HG03196 (cell line): ENCODE results near the gene RDH16.

Source experiments
- ATAC-seq: cut with Tn5 transposase; IDR thresholded peaks from one replicate; pipeline ENCODE4 v1.9.1; 2021; ENCODE audit not compliant: unreplicated experiment

The RDH16 gene, protein sequence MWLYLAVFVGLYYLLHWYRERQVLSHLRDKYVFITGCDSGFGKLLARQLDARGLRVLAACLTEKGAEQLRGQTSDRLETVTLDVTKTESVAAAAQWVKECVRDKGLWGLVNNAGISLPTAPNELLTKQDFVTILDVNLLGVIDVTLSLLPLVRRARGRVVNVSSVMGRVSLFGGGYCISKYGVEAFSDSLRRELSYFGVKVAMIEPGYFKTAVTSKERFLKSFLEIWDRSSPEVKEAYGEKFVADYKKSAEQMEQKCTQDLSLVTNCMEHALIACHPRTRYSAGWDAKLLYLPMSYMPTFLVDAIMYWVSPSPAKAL

DNA sequence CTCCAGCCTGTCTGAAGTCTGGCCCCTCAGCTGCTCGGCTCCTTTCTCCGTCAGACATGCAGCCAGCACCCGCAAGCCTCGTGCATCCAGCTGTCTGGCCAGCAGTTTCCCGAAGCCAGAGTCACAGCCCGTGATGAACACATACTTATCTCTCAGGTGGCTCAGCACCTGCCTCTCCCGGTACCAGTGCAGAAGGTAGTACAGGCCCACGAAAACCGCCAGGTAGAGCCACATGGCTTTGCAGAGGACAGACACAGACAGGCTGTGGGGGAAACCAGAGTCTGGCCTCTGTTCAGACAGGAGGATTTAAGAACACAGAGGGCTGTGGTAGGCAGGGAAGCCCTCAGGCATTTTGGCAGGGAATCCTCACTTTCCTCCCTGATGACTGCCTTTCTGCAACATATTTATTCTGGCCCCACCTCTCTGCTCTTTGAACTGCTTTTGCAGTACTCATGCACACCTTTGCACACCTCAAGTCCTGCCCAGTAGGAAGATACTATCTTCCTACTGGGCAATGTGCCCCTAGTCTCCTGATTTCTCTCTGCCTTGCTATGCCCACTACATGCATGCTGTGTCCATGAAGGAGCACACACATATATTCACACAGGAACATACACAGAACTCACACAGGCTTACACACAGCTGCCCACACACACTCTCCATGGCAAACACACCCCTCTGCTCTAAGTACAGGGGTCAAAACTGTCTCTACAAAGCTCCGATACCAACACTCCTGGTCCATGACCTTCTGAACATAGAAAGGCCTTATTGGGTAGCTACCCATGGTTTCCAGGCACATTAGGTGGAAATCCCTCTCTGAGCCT lies at the start of gene RDH16:
Gene RDH16 (minus strand): TSS at position 380 of the 824 bp plus-strand sequence. CDS start 146 bp downstream, at position 234.
- ATAC-seq, result no peak

DNA sequence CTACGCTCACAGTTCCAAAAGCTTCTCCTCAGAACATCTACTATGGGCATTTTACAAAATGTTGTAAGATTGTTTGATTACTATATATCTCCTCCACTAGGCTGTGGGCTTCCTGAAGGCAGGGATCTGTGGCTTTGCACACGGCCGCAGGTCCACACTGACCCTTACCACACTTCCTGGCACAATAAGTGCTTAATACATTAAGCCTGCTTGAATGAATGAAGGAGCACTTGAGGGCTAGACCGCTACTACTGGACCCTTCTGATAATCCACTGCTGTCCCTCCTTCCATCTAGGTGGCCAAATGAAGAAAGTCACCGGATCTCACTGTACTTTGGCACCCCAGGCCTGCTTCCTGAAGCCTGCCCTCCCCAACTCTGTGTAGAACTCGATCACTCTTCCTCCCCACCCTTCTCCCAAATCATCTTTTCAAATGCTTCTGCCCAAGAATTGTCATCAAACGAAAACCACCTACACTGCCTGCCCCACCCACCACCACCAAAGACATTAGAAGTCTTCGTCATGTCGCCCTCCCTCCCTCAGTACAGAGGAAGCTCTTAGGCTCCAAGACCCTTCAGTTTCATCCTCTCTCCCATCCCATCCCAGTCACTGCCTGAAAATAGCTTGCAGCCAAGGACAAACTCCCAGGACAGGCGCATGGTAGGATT lies 49.5 kb upstream of the RDH16 start:
- ATAC-seq, result no peak

- peak; percentile 49 for ATAC-seq
Measured at GRCh38 chr12:57005980-57006808, 48.8 kb upstream of the RDH16 start, which contains the start of gene ZBTB39. Gene ZBTB39, minus strand, starts transcription at chr12:57006546. Its CDS starts 1,629 bp downstream, at chr12:57004917.

DNA sequence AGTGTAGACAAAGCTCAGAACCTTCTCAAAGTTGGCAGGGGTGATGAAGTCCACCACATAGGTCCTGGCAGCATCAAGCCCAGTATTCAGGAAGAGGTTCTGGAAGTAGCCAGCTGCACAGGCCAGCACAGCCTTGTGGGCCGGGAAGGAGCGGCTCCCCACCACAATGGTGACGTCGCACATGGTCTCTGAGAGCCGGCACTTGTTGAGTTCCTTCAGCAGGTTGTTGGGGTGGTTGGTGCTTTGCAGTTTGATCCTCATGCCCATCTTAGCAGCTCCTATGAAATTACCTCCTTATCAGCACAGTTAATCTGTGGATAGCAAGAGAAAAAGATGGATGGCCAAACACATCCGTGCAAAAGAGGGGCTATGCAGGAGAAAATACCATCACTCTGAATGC lies 47.2 kb upstream of the RDH16 start:
- no peak for ATAC-seq

- ATAC-seq, result no peak
Measured at GRCh38 chr12:57003395-57003794, 46.0 kb upstream of the RDH16 start.

GRCh38 chr12:57001448-57001906 lies 44.1 kb upstream of the RDH16 start:
- no peak for ATAC-seq

DNA sequence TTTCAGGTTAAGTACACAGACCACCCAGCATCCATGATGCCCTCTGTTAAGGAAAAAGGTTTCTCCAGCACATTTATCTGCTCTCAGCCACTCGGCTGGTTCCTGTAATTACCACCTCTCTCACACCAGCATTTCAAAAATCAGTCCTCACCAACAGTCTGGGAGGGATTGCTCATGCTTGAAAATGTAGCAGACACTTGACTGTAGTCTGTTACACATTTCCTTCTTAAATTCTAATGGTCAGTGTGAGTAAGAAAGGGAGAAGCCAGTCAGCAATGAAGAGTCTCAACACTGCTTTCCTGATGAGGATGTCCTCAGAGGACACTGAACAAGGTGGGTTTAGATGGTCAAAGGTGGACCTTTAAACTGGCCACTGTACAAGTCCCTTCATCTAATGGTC lies 43.0 kb upstream of the RDH16 start:
- ATAC-seq, result no peak

- no peak for ATAC-seq
Measured at GRCh38 chr12:56999456-56999855, 42.0 kb upstream of the RDH16 start.

GRCh38 chr12:56998981-56999380 lies 41.6 kb upstream of the RDH16 start:
- peak; percentile 74 for ATAC-seq

GRCh38 chr12:56998316-56998715 lies 40.9 kb upstream of the RDH16 start:
- ATAC-seq, result no peak

DNA sequence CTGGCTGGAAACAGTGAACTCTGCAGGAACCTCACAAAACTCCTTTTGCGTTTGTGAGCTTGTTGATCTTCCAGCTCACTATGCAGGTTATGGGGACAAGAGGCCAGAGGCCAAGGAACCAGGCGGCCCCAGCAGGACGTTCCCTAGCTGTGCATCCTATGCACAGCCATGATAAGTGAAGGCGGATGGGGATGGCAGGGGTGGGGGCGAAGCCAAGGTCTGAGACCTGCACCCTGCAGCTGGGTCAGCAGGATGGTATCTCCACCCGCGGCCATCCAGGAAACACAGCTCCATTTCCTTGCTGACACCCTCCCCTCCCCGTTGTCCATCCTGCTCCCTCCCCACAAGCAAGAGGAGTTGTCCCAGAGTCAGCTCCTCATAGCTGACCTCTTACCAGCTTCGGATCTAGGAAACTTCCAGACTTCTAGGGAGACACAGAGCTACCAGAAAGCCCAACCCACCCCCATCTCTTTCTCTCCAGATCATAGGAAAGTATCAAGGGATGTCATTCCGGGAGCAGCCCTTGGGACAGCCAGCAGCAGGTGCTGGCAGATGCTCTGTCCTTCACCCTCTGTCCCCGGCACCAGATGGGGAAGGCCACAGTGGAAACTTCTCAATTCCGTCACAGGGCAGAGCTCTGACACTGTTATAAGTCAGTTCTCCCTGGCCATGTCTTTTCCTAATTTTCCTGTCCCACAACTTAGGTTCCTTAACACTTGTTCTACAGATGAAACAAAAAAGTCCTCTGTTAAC lies 39.6 kb upstream of the RDH16 start:
- no peak for ATAC-seq

- no peak for ATAC-seq
Measured at GRCh38 chr12:56995930-56996496, 38.6 kb upstream of the RDH16 start.

DNA sequence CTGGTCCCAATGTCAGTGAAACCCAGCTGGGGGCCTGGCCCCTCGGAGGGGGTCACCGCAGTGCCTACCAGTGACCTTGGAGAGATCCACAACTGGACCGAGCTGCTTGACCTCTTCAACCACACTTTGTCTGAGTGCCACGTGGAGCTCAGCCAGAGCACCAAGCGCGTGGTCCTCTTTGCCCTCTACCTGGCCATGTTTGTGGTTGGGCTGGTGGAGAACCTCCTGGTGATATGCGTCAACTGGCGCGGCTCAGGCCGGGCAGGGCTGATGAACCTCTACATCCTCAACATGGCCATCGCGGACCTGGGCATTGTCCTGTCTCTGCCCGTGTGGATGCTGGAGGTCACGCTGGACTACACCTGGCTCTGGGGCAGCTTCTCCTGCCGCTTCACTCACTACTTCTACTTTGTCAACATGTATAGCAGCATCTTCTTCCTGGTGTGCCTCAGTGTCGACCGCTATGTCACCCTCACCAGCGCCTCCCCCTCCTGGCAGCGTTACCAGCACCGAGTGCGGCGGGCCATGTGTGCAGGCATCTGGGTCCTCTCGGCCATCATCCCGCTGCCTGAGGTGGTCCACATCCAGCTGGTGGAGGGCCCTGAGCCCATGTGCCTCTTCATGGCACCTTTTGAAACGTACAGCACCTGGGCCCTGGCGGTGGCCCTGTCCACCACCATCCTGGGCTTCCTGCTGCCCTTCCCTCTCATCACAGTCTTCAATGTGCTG lies 38.0 kb upstream of the RDH16 start:
- no peak for ATAC-seq

DNA sequence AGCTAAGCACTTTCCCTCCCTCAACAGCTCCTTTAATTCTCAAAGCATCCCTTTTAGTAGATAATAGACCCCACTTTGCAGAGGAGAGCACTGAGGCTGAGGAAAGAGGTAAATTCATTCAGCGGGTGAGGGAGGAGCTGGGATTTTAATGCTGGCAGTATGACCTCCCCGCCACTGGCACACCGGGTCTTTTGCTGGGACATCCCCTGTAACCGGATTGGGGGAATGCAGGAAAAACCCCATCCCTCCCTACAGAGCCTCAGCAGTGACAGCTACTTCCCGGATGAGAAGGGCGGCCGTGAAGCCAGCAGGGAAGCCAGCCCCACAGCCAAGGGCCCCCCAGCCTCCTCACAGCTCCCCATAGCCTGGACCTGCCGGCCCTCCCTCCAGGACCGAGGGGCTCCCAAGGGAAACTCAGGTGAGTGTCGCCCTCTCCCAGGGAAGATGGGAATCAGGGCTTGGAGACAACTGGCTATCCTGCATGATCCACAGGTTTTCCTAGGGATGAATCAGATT lies 36.9 kb upstream of the RDH16 start:
- no peak for ATAC-seq

DNA sequence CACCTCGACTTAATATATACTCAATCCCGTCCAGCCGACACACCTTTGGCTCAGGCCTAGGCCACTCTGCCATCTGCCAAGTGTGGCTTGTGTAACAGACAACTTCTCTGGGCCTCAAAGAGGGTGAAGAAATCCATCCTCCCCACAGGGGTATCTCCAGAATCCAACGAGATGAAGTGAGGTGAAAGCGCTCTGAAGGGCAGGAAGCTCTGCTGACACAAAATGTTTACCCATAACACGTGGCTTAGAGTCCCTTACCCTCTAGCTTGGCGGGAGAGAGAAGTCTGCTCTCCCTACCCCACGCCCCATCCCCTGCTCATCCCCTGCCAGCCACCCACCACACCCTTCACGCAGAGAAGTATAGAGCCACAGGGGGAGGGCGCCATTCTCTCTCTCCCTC lies 35.9 kb upstream of the RDH16 start:
- no peak for ATAC-seq

- ATAC-seq, result no peak
Measured at GRCh38 chr12:56991319-56992246, 34.2 kb upstream of the RDH16 start.

DNA sequence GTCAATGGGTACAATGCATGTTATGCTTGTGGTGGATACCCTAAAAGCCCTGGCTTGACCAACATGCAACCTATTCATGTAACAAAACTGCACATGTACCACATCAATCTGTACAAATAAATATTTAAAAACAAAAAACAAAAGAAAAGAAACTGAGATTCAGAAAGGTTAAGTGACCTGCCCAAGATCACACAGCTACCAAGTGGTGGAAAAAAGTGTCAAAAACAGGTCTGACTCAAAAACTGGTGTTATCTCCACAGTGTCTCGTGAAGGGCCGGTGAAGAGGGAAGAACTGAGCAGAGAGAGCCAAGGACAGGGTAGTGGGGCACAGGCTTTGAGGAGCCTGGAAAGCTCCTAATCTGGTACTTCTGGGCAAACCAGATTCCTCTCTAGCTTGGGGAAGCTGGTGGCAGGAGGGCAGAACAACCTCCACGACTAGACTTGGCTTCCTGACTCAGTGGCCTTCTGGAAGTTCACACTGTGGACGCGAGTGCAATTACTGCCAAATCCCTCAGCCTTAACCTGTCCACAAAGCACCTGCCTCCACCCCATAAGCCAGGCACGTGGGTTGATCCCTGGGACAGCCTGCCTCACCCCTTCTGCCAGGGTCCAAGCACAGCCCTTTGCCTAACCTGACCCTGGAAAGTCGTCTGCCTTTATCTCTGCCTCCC lies 33.4 kb upstream of the RDH16 start:
- ATAC-seq, result no peak
